ENCODE data around the gene RAB3GAP2.
"Not testable (repeated sequence)": the region's sequence is repeated elsewhere in the genome, so short reads cannot be mapped to it uniquely, and the experiment has no call there.

- not testable (repeated sequence) for TF ChIP-seq CTCF (conservative IDR thresholded peaks at IDR 0.05; ENCODE audit: low read length); EZH2phosphoT487 (IDR thresholded peaks at IDR 0.05; ENCODE audit: borderline replicate concordance)
Measured at GRCh38 chr1:220220699-220221040, 51.6 kb downstream of the RAB3GAP2 start.
